ENCODE data around the gene DGKH.

Gene DGKH

DNA sequence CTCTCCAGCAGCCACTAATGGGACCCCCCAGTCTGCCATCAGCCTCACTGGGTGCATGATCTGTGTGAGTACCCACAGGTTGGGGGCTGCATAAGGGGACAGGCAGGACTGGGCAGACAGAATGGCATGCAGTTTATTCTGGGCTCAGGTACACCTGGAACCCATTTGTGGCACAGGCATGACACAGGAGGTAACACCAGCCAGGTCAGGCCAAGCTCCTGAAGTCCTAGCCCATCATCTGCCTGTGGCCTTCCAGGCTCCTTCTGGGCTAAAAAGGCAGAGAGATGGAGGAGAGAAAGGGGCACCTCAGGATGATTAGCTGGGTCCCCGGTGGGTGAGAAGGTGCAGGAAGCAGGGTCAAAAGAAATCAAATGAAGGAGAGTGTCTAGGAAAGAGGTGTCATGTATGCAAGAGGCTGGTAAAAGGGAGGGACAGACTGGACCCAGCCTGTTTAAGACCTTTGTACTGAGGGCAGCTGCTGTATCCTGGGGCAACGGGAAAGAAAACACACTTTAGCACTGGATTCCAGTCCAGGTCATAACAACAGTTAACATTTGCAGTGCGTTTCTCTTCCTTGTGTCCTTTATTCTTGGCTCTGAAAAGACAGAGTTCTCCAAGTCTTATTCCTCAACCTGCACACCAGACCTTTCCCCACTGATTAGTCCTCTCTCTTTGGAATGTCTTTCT lies 20.2 kb upstream of the DGKH start:
- Histone ChIP-seq H3K27me3 (ENCODE audit: control insufficient read depth, insufficient read depth, low read length) (no peaks in the 10 kb centered on the region), H3K9ac (ENCODE audit: low read length) (no peak overlapping the region), H3K27ac (ENCODE audit: low read depth, low read length) (no peak overlapping the region), H3K4me1 (ENCODE audit: control insufficient read depth, insufficient read depth, low read length) (no peaks in the 10 kb centered on the region), H3K4me3 (ENCODE audit: low read length) (peak overlapping the region; percentile 32), H3K36me3 (ENCODE audit: control insufficient read depth, insufficient read depth, low read length) (no peaks in the 10 kb centered on the region)

DNA sequence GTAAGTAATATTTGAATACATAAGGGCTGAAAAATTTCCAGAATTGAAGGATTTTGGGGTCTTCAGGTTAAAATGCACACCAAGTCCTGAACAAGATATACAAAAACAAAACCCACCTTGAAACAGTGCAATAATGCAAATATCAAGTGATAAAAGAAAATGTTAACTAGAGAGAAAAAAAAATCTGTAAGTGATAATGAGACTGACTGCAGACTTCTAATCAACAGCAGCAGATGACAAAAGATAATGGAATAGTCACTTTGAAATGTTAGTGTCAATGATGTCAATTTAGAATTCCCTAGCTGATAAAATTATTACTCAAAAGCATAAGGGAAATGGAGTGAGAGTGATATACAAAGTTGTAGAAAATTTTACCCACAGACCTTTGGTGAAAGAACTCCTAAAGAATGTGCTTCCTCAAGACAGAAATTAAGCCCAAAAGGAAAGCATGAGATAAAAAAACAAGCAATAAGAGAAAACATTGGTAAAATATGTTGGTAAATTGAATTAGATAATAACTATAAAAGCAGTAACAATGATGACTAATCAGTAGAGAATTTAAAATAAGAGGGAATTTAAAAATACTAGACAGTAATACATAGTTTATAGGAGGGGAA lies 12.4 kb upstream of the DGKH start:
- no peak overlapping the region for H3K4me3 ChIP-seq (ENCODE audit: low read length)

DNA sequence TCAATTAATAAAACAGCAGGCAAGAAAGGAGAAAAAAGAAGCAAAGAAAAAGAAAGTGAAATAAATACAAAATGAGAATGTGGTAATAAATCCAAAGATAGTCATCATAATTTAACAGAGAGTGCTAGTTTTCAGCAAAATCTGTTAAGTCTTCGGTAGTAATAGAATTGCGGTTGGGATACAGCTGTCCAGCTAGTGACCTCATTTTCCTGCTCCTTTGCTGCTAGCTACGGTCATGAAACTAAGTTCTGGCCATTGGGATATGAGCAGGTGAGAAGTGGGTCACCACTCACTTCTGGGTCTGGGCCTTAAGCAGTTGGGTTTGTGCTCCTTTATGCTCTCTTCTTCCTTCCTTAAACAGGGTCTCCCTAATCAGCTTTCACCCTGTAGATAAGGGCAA lies 11.7 kb upstream of the DGKH start:
- H3K36me3 ChIP-seq (ENCODE audit: control insufficient read depth, insufficient read depth, low read length) = no peaks in the 10 kb centered on the region
- no peak overlapping the region for H3K9ac ChIP-seq (ENCODE audit: low read length)
- H3K4me3 ChIP-seq (ENCODE audit: low read length) = no peak overlapping the region

More for the DNA sequence above, 12.4 kb upstream of the DGKH start:
- no peak overlapping the region for H3K27ac ChIP-seq (ENCODE audit: low read depth, low read length)
- no peaks in the 10 kb centered on the region for H3K36me3 ChIP-seq (ENCODE audit: control insufficient read depth, insufficient read depth, low read length)
- H3K27me3 ChIP-seq (ENCODE audit: control insufficient read depth, insufficient read depth, low read length) = no peaks in the 10 kb centered on the region
- H3K9ac ChIP-seq (ENCODE audit: low read length) = no peak overlapping the region
- no peaks in the 10 kb centered on the region for H3K4me1 ChIP-seq (ENCODE audit: control insufficient read depth, insufficient read depth, low read length)

DNA sequence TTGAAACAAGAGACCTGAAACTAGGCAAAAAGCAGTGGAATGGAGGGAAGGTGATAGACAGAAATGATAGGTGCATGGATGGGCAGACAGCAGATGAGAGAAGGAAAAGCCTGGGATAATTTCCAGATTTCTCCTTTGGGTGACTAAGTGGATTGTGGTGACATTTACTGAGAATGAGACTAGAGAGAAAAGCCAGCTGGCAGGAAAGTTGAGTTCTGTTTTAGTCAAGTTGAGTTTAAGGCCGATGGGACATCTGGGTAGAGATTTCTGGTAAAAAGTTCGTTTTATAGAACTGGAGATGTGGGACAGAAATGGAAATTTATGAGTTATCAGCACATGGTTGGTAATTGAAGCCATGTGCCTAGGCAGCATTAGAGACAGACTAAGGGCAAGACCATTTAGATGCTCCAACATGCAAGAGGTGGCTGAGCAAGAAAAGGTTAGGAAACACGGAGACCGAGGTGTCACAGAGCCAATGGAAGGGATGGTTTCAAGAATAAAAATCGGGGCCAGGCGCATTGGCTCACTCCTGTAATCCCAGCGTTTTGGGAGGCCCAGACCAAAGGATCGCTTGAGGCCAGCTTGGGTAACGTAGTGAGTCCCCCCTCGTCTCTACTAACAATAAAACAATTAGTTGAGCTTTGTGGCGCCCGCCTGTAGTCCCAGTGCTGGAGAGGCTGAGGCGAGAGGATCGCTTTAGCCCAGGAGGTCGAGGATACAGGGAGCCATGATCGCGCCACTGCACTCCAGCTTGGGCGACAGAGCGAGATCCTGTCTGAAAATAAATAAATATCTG lies 9.6 kb upstream of the DGKH start:
- Histone ChIP-seq H3K27me3 (ENCODE audit: control insufficient read depth, insufficient read depth, low read length) (no peaks in the 10 kb centered on the region), H3K9ac (ENCODE audit: low read length) (no peak overlapping the region), H3K4me3 (ENCODE audit: low read length) (peak overlapping the region; percentile 62), H3K36me3 (ENCODE audit: control insufficient read depth, insufficient read depth, low read length) (no peaks in the 10 kb centered on the region), H3K4me1 (ENCODE audit: control insufficient read depth, insufficient read depth, low read length) (no peaks in the 10 kb centered on the region), H3K27ac (ENCODE audit: low read depth, low read length) (peak overlapping the region; percentile 94)

More for the DNA sequence above, 11.7 kb upstream of the DGKH start:
- no peaks in the 10 kb centered on the region for H3K4me1 ChIP-seq (ENCODE audit: control insufficient read depth, insufficient read depth, low read length)
- no peak overlapping the region for H3K27ac ChIP-seq (ENCODE audit: low read depth, low read length)
- H3K27me3 ChIP-seq (ENCODE audit: control insufficient read depth, insufficient read depth, low read length) = no peaks in the 10 kb centered on the region

DNA sequence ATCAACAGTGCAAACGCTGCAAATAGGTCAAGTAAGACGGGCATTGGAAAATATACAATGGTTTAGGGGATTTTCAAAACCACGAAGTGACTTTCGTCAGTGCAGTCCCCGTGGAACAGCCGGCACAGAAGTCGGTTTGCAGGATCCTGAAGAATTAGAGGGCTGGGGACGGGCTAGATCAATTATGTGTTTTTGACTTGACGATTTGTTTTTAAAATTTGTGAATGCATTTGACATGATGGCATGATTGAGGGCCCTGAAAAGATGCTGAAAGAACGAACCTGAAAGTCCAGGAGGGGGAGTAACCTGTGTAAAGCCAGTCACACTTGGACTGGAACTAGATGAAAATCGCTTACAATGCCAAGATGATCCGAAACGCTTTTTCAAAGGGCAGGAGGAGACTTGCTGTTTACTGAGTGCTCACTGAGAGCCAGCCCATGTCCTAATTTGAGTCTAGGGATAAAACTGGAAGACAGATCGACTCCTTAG lies 8.9 kb upstream of the DGKH start:
- H3K36me3 ChIP-seq (ENCODE audit: control insufficient read depth, insufficient read depth, low read length) = no peaks in the 10 kb centered on the region
- H3K4me1 ChIP-seq (ENCODE audit: control insufficient read depth, insufficient read depth, low read length) = no peaks in the 10 kb centered on the region
- H3K27ac ChIP-seq (ENCODE audit: low read depth, low read length) = peak overlapping the region; percentile 94
- no peaks in the 10 kb centered on the region for H3K27me3 ChIP-seq (ENCODE audit: control insufficient read depth, insufficient read depth, low read length)
- peak overlapping the region; percentile 42 for H3K9ac ChIP-seq (ENCODE audit: low read length)
- peak overlapping the region; percentile 62 for H3K4me3 ChIP-seq (ENCODE audit: low read length)

DNA sequence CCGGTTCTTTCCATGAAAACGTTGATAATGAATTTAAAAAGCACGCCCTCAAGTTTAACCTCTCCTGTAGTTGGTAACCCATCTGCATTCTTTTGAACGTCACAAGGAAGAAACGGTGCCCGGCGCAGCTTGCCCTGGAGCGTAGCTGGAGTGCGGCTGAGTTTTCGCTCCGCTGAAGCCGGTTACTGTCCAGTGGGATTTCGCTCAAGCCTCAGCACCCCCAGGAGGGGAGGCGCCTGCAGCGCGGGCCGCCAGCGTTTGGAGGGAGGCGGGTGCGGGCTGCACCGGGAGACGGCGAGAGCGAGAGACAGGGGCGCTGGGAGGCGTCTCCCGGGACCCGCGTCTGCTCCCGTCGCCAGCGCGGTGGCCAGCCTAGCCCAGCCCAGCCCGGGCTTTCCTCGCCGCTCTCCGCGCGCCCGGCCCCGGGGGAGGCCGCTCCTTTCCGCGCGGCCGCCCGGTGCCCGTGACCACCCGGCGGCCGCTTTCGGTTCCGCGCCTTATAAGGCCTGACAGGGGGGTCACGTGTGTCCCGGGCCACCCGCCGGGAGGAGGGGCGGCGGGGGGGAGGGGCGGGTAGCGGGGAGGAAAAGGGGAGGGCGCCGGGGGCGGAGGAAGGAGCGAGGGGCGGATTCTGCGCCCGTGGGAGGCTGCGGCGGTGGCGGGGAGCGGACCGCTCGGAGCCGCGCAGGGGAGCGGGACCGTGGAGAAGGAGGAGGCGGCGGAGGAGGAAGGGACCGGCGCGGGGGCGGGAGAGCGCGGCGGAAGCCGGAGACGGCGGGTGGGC lies 8.3 kb upstream of the DGKH start:
- H3K27me3 ChIP-seq (ENCODE audit: control insufficient read depth, insufficient read depth, low read length) = no peaks in the 10 kb centered on the region
- H3K36me3 ChIP-seq (ENCODE audit: control insufficient read depth, insufficient read depth, low read length) = no peaks in the 10 kb centered on the region
- peak overlapping the region; percentile 42 for H3K9ac ChIP-seq (ENCODE audit: low read length)
- peak overlapping the region; percentile 94 for H3K27ac ChIP-seq (ENCODE audit: low read depth, low read length)
- H3K4me3 ChIP-seq (ENCODE audit: low read length) = peak overlapping the region; percentile 62
- H3K4me1 ChIP-seq (ENCODE audit: control insufficient read depth, insufficient read depth, low read length) = no peaks in the 10 kb centered on the region

DNA sequence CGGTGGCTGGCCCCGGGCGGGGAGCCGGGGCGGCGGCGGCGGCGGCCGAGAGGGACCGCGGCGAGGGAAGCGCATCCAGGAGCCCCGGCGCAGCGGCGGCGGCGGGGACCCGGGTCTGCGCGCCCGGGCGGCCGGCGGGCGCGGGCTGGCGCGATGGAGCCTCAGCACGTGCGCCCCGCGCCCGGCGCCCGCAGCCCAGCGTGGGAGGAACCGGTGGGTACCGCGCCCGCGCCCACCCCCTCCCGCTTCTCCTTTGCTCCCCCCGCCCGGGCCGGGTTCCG lies 7.8 kb upstream of the DGKH start:
- no peaks in the 10 kb centered on the region for H3K4me1 ChIP-seq (ENCODE audit: control insufficient read depth, insufficient read depth, low read length)
- H3K9ac ChIP-seq (ENCODE audit: low read length) = no peak overlapping the region
- no peaks in the 10 kb centered on the region for H3K27me3 ChIP-seq (ENCODE audit: control insufficient read depth, insufficient read depth, low read length)
- H3K27ac ChIP-seq (ENCODE audit: low read depth, low read length) = peak overlapping the region; percentile 46
- H3K36me3 ChIP-seq (ENCODE audit: control insufficient read depth, insufficient read depth, low read length) = no peaks in the 10 kb centered on the region
- H3K4me3 ChIP-seq (ENCODE audit: low read length) = peak overlapping the region; percentile 66

DNA sequence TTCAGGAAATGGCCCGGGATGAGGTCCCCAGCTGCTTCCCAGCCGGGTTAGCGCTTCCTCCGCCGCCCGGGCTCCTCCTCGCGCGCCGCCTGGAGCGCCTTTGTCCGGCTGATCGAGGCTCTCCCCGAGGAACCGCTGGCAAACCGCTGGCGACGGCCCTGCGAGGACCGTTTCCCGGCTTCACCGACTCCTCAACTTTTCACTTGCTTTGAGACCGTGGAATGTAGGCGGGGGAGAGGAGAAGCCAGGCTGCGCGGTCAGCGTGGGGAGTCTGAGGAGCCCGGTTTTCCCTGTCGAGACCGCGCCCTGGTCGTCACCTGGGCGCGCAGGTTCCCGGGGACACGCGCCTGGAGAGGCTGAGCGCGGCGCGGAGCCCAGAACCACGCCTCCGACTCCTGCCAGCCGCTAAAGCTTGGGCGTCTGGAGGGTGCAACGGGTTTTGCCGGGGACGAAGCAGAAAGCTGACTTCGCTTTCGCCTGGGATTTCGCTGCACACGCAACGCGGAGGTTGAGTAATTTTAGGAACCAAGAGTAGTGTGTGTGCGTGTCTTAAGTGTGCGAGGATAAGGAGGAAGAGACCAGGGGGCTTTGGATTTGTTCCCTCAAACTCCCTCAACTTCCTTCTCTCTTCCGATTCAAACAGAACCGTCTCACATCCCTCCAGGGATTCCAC lies 7.3 kb upstream of the DGKH start:
- H3K27me3 ChIP-seq (ENCODE audit: control insufficient read depth, insufficient read depth, low read length) = no peaks in the 10 kb centered on the region
- H3K9ac ChIP-seq (ENCODE audit: low read length) = peak overlapping the region; percentile 16
- H3K27ac ChIP-seq (ENCODE audit: low read depth, low read length) = peak overlapping the region; percentile 46
- peak overlapping the region; percentile 66 for H3K4me3 ChIP-seq (ENCODE audit: low read length)
- no peaks in the 10 kb centered on the region for H3K36me3 ChIP-seq (ENCODE audit: control insufficient read depth, insufficient read depth, low read length)
- no peaks in the 10 kb centered on the region for H3K4me1 ChIP-seq (ENCODE audit: control insufficient read depth, insufficient read depth, low read length)

DNA sequence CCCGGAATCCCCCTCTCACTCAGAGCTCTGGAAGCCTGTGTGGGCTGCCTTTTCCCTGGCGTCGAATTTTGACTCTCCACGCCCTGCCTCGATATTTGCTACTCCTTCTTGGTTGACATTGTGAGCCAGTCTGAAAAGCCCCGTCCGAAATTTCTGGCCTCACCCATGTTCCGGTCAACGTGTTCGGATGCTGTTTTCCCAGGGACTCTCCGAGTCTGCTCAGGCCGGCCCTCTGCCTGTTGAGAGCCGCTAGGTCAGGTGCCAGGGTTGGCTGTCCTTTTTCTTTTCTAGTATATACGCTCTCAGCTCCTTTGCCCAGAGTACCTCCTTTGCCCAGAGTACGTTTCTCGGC lies 6.8 kb upstream of the DGKH start:
- no peaks in the 10 kb centered on the region for H3K36me3 ChIP-seq (ENCODE audit: control insufficient read depth, insufficient read depth, low read length)
- H3K27me3 ChIP-seq (ENCODE audit: control insufficient read depth, insufficient read depth, low read length) = no peaks in the 10 kb centered on the region
- H3K27ac ChIP-seq (ENCODE audit: low read depth, low read length) = peak overlapping the region; percentile 46
- H3K4me1 ChIP-seq (ENCODE audit: control insufficient read depth, insufficient read depth, low read length) = no peaks in the 10 kb centered on the region
- peak overlapping the region; percentile 66 for H3K4me3 ChIP-seq (ENCODE audit: low read length)
- peak overlapping the region; percentile 16 for H3K9ac ChIP-seq (ENCODE audit: low read length)

DNA sequence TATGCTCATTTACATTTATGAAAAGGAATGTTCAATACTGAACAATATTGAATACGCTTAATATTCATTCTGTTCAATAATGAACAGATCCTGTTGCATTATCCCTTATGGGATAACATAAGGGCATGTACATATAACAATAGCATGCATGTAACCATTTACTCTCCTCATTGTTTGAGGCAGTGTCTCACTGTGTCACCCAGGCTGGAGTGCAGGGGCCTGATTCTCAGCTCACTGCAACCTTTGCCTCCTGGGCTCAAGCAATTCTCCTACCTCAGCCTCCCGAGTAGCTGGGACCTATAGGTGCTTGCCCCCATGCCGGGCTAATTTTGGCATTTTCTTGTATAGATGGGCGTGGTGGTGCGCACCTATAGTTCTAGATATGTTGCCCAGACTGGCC lies 4.8 kb upstream of the DGKH start:
- no peaks in the 10 kb centered on the region for H3K27me3 ChIP-seq (ENCODE audit: control insufficient read depth, insufficient read depth, low read length)
- no peaks in the 10 kb centered on the region for H3K4me1 ChIP-seq (ENCODE audit: control insufficient read depth, insufficient read depth, low read length)
- no peak overlapping the region for H3K27ac ChIP-seq (ENCODE audit: low read depth, low read length)
- H3K4me3 ChIP-seq (ENCODE audit: low read length) = no peak overlapping the region
- no peaks in the 10 kb centered on the region for H3K36me3 ChIP-seq (ENCODE audit: control insufficient read depth, insufficient read depth, low read length)
- H3K9ac ChIP-seq (ENCODE audit: low read length) = no peak overlapping the region

DNA sequence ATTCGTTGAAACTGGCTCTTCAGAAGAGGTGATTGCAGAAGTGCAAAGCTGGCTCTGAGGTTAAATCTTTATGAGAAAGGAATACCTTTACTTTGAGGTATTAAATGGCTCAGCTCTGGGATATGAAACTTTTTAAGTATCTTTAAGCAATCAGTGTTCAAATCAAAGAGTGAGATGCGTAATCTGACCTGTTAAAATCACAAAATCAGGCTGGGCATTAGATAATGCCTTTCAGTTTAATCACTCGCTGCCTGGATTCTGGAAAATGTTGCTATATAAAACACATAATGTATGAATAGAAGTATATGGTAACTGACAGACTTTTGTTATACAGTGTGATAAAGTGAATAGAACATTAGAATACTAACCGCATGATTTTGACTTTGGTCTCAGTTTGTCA lies 2.0 kb upstream of the DGKH start:
- H3K4me3 ChIP-seq (ENCODE audit: low read length) = no peak overlapping the region
- no peak overlapping the region for H3K27ac ChIP-seq (ENCODE audit: low read depth, low read length)
- H3K9ac ChIP-seq (ENCODE audit: low read length) = no peak overlapping the region
- H3K36me3 ChIP-seq (ENCODE audit: control insufficient read depth, insufficient read depth, low read length) = no peaks in the 10 kb centered on the region
- H3K27me3 ChIP-seq (ENCODE audit: control insufficient read depth, insufficient read depth, low read length) = no peaks in the 10 kb centered on the region
- H3K4me1 ChIP-seq (ENCODE audit: control insufficient read depth, insufficient read depth, low read length) = no peaks in the 10 kb centered on the region
